Myocyte (in vitro differentiated cells): Measurements from ENCODE around the gene BCL6B. TPM values are rescaled to one million over a fixed set of nuclear protein-coding genes. Genes with fewer than 3 reads are reported as not detected.
A peak's percentile ranks its signal among the peaks of the same experiment; 100 is the strongest.

Experiments used
- DNase-seq: peaks from one replicate; pipeline ENCODE4 v3.0.0-alpha.2; 2012; ENCODE audit warnings: low read depth
- total RNA-seq: library from RNA; depleted of rRNA; stranded (reverse); fragments of >200 nt; gene quantifications from 2 replicates; pipeline ENCODE4 v1.2.3, GENCODE V29; 2014

Gene BCL6B
- total RNA-seq, 1 donor from 2014 or later, result not detected

GRCh38 chr17:7007143-7007542, 15.7 kb upstream of the BCL6B start:
- no peak for DNase-seq

- DNase-seq, result no peak
Measured at GRCh38 chr17:7010523-7010922, 12.3 kb upstream of the BCL6B start.

- DNase-seq, result no peak
Measured at GRCh38 chr17:7011415-7011814, 11.4 kb upstream of the BCL6B start.

- no peak for DNase-seq
Measured at GRCh38 chr17:7011942-7012254, 11.0 kb upstream of the BCL6B start.

- peak; percentile 97 for DNase-seq
Measured at GRCh38 chr17:7014261-7014994, 8.4 kb upstream of the BCL6B start.

- peak; percentile 70 for DNase-seq
Measured at GRCh38 chr17:7014995-7015958, 7.6 kb upstream of the BCL6B start.

GRCh38 chr17:7016418-7016817, 6.4 kb upstream of the BCL6B start:
- no peak for DNase-seq

GRCh38 chr17:7016886-7017826, 5.7 kb upstream of the BCL6B start:
- DNase-seq, result no peak

- no peak for DNase-seq
Measured at GRCh38 chr17:7017827-7018200, 5.0 kb upstream of the BCL6B start.

- DNase-seq, result no peak
Measured at GRCh38 chr17:7018331-7018964, 4.4 kb upstream of the BCL6B start.

- DNase-seq, result no peak
Measured at GRCh38 chr17:7019367-7019766, 3.5 kb upstream of the BCL6B start.

- peak; percentile 72 for DNase-seq
Measured at GRCh38 chr17:7019839-7020519, 2.9 kb upstream of the BCL6B start.

GRCh38 chr17:7020894-7021664, 1.8 kb upstream of the BCL6B start:
- peak; percentile 65 for DNase-seq

- DNase-seq, result peak; percentile 72
Measured at GRCh38 chr17:7021993-7022778, 664 bp upstream of the BCL6B start.

GRCh38 chr17:7023576-7024401, 939 bp downstream of the BCL6B start:
- no peak for DNase-seq

GRCh38 chr17:7024402-7024785, 1.5 kb downstream of the BCL6B start:
- DNase-seq, result no peak

GRCh38 chr17:7025245-7025644, 2.4 kb downstream of the BCL6B start:
- no peak for DNase-seq
